Keratinocyte (primary cell): Measurements from ENCODE around the gene PCDHB9.
"Not testable (repeated sequence)": the region's sequence is repeated elsewhere in the genome, so short reads cannot be mapped to it uniquely, and the experiment has no call there.

Experiments
- CTCF ChIP-seq, 3 experiments: IDR thresholded peaks in 1 of 3; conservative IDR thresholded peaks in 1 of 3; optimal IDR thresholded peaks in 1 of 3; 2 replicates in 2 of 3; 3 replicates in 1 of 3; pipeline versions ENCODE3 to v1.5.1; 2011; ENCODE audit warnings: low read length in 3 of 3, mild to moderate bottlenecking in 3 of 3, moderate library complexity in 2 of 3, control low read depth in 1 of 3, inconsistent platforms in 1 of 3; ENCODE audit not compliant: insufficient read depth in 2 of 3; ENCODE audit errors: extremely low read depth in 1 of 3
- EZH2 ChIP-seq: IDR thresholded peaks from one replicate; pipeline ENCODE4 v1.6.1; 2012; ENCODE audit warnings: inconsistent platforms, mild to moderate bottlenecking, low read length, moderate library complexity

DNA sequence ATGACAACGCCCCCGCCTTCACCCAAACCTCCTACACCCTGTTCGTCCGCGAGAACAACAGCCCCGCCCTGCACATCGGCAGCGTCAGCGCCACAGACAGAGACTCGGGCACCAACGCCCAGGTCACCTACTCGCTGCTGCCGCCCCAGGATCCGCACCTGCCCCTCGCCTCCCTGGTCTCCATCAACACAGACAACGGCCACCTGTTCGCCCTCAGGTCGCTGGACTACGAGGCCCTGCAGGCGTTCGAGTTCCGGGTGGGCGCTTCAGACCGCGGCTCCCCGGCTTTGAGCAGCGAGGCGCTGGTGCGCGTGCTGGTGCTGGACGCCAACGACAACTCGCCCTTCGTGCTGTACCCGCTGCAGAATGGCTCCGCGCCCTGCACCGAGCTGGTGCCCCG, 7.6 kb upstream of the PCDHB9 start:
- TF ChIP-seq CTCF (optimal IDR thresholded peaks at IDR 0.05 in 1 of 3, IDR thresholded peaks at IDR 0.05 in 1 of 3, conservative IDR thresholded peaks at IDR 0.05 in 1 of 3; ENCODE audit: extremely low read depth in 1 of 3, insufficient read depth in 2 of 3, low read length in 3 of 3); EZH2: not testable (repeated sequence)
